Urinary bladder (tissue), 4 donors: Measurements from ENCODE around the gene ZNF467. TPM values are rescaled to one million over a fixed set of nuclear protein-coding genes. Genes with fewer than 3 reads are reported as not detected.

Experiments used
- DNase-seq: peaks from one replicate; pipeline ENCODE4 v3.0.0-alpha.2; 2015; ENCODE audit errors: extremely low spot score
- H3K27ac ChIP-seq: one replicate; pipeline ENCODE4 v1.5.1; 2013; ENCODE audit warnings: low read depth, mild to moderate bottlenecking, moderate library complexity
- H3K36me3 ChIP-seq: one replicate; pipeline ENCODE4 v1.6.1; 2013; ENCODE audit warnings: mild to moderate bottlenecking, moderate library complexity; ENCODE audit not compliant: insufficient read depth
- H3K4me1 ChIP-seq: one replicate; pipeline ENCODE4 v1.6.1; 2013; ENCODE audit warnings: mild to moderate bottlenecking, moderate library complexity; ENCODE audit not compliant: insufficient read depth
- H3K4me3 ChIP-seq: one replicate; pipeline ENCODE4 v1.5.1; 2013; ENCODE audit warnings: low read depth, low read length
- WGBS: extraction: QIAGEN DNeasy Blood & Tissue Kit; methylation state at CpG from one replicate; pipeline ENCODE4 v1.1.7; 2013; 5-methylcytosine and 5-hydroxymethylcytosine counted together
- polyA plus RNA-seq: library from polyadenylated mRNA; stranded (reverse); fragments of 200-250 nt; gene quantifications from one replicate; pipeline ENCODE4 v1.2.3, GENCODE V29; 2013
- total RNA-seq: library from RNA; depleted of rRNA; stranded (reverse); fragments of >200 nt; gene quantifications from one replicate; pipeline ENCODE4 v1.2.3, GENCODE V29; 2014
- donor health status: healthy with polysubstance abuse.
- donor health status: healthy.

Gene ZNF467
- total and polyA plus RNA-seq, 2 donors, result 2.1 to 9.5 TPM

GRCh38 chr7:149815121-149815520, 41.7 kb upstream of the ZNF467 start:
- 93% methylated on average over 12 of the region's 12 CpGs for WGBS
- no peaks in the 10 kb centered on the region for H3K36me3 ChIP-seq

GRCh38 chr7:149814494-149814893, 41.1 kb upstream of the ZNF467 start:
- WGBS, result 68% methylated on average over 15 of the region's 15 CpGs
- H3K27ac ChIP-seq, result no peak overlapping the region
- DNase-seq, result no peak
- H3K4me3 ChIP-seq, result no peak overlapping the region
- no peaks in the 10 kb centered on the region for H3K36me3 ChIP-seq
- H3K4me1 ChIP-seq, result no peaks in the 10 kb centered on the region

More at GRCh38 chr7:149815121-149815520, 41.7 kb upstream of the ZNF467 start:
- H3K27ac ChIP-seq, result no peak overlapping the region
- DNase-seq, result no peak
- H3K4me3 ChIP-seq, result no peak overlapping the region
- no peaks in the 10 kb centered on the region for H3K4me1 ChIP-seq

- no peak overlapping the region for H3K4me3 ChIP-seq
- DNase-seq, result no peak
- WGBS, result 84% methylated on average over 28 of the region's 28 CpGs
- no peaks in the 10 kb centered on the region for H3K36me3 ChIP-seq
- H3K27ac ChIP-seq, result no peak overlapping the region
- H3K4me1 ChIP-seq, result no peaks in the 10 kb centered on the region
These were observed 40.1 kb upstream of the ZNF467 start for GRCh38 chr7:149813254-149814035.

- Histone ChIP-seq H3K4me1 (no peaks in the 10 kb centered on the region), H3K36me3 (no peaks in the 10 kb centered on the region), H3K27ac (no peak overlapping the region), H3K4me3 (no peak overlapping the region)
- 90% methylated on average over 16 of the region's 16 CpGs for WGBS
- DNase-seq, result no peak
These were observed 38.6 kb upstream of the ZNF467 start for GRCh38 chr7:149811831-149812490.

GRCh38 chr7:149811221-149811620, 37.8 kb upstream of the ZNF467 start:
- H3K4me1 ChIP-seq, result no peaks in the 10 kb centered on the region
- no peak overlapping the region for H3K27ac ChIP-seq
- no peak for DNase-seq
- 40% methylated on average over 3 of the region's 3 CpGs for WGBS
- no peak overlapping the region for H3K4me3 ChIP-seq
- no peaks in the 10 kb centered on the region for H3K36me3 ChIP-seq

GRCh38 chr7:149809215-149809614, 35.8 kb upstream of the ZNF467 start:
- H3K4me1 ChIP-seq, result no peaks in the 10 kb centered on the region
- H3K4me3 ChIP-seq, result no peak overlapping the region
- no peak for DNase-seq
- no peaks in the 10 kb centered on the region for H3K36me3 ChIP-seq
- 89% methylated on average over 2 of the region's 2 CpGs for WGBS
- H3K27ac ChIP-seq, result no peak overlapping the region

- no peak overlapping the region for H3K27ac ChIP-seq
- WGBS, result 90% methylated on average over 10 of the region's 10 CpGs
- no peak for DNase-seq
- H3K4me3 ChIP-seq, result no peak overlapping the region
- no peaks in the 10 kb centered on the region for H3K4me1 ChIP-seq
- H3K36me3 ChIP-seq, result no peaks in the 10 kb centered on the region
These were observed 34.9 kb upstream of the ZNF467 start for GRCh38 chr7:149808311-149808710.

GRCh38 chr7:149806726-149807125, 33.3 kb upstream of the ZNF467 start:
- Histone ChIP-seq H3K4me1 (no peaks in the 10 kb centered on the region), H3K4me3 (no peak overlapping the region), H3K27ac (no peak overlapping the region), H3K36me3 (no peaks in the 10 kb centered on the region)
- 73% methylated on average over 16 of the region's 16 CpGs for WGBS
- DNase-seq, result no peak

- H3K27ac ChIP-seq, result no peak overlapping the region
- DNase-seq, result no peak
- H3K4me3 ChIP-seq, result no peak overlapping the region
- H3K4me1 ChIP-seq, result no peaks in the 10 kb centered on the region
- H3K36me3 ChIP-seq, result no peaks in the 10 kb centered on the region
- WGBS, result 75% methylated on average over 9 of the region's 9 CpGs
These were observed 30.7 kb upstream of the ZNF467 start for GRCh38 chr7:149804106-149804505.

GRCh38 chr7:149803551-149804074, 30.2 kb upstream of the ZNF467 start:
- 78% methylated on average over 17 of the region's 17 CpGs for WGBS
- Histone ChIP-seq H3K4me3 (no peak overlapping the region), H3K4me1 (no peaks in the 10 kb centered on the region), H3K36me3 (no peaks in the 10 kb centered on the region), H3K27ac (no peak overlapping the region)
- DNase-seq, result no peak

GRCh38 chr7:149802966-149803365, 29.6 kb upstream of the ZNF467 start:
- no peaks in the 10 kb centered on the region for H3K36me3 ChIP-seq
- H3K27ac ChIP-seq, result no peak overlapping the region
- H3K4me1 ChIP-seq, result no peaks in the 10 kb centered on the region
- DNase-seq, result no peak
- 90% methylated on average over 12 of the region's 12 CpGs for WGBS
- no peak overlapping the region for H3K4me3 ChIP-seq

- WGBS, result 96% methylated on average over 16 of the region's 16 CpGs
- no peak for DNase-seq
- H3K36me3 ChIP-seq, result no peaks in the 10 kb centered on the region
- H3K27ac ChIP-seq, result no peak overlapping the region
- H3K4me3 ChIP-seq, result no peak overlapping the region
- no peaks in the 10 kb centered on the region for H3K4me1 ChIP-seq
These were observed 28.4 kb upstream of the ZNF467 start for GRCh38 chr7:149801816-149802215.

GRCh38 chr7:149801002-149801566, 27.7 kb upstream of the ZNF467 start:
- Histone ChIP-seq H3K4me1 (no peaks in the 10 kb centered on the region), H3K27ac (no peak overlapping the region), H3K4me3 (no peak overlapping the region), H3K36me3 (no peaks in the 10 kb centered on the region)
- DNase-seq, result no peak
- 97% methylated on average over 2 of the region's 2 CpGs for WGBS

GRCh38 chr7:149800169-149800555, 26.8 kb upstream of the ZNF467 start:
- H3K4me3 ChIP-seq, result no peak overlapping the region
- H3K27ac ChIP-seq, result no peak overlapping the region
- H3K36me3 ChIP-seq, result no peaks in the 10 kb centered on the region
- 89% methylated on average over 13 of the region's 13 CpGs for WGBS
- H3K4me1 ChIP-seq, result no peaks in the 10 kb centered on the region
- no peak for DNase-seq
